ENCODE data around the gene MCM7. TPM values are rescaled to one million over a fixed set of nuclear protein-coding genes. Genes with fewer than 3 reads are reported as not detected.

Gene MCM7
- total and polyA plus RNA-seq, 2 of the 13 experiments (the other 11 are each of a cell fraction or from before 2014, with no cell fraction given), result 84.5 to 214 TPM

- TF ChIP-seq KLF16 (CRISPR knock-in tag; IDR thresholded peaks at IDR 0.05) (peak in 1 of 2 experiments; percentile 97; a peak in 2 of 4 replicates), ZNF530 (CRISPR knock-in tag; IDR thresholded peaks at IDR 0.05; ENCODE audit: low read depth) (no peak), MIER2 (CRISPR knock-in tag; IDR thresholded peaks at IDR 0.05) (no peak), BATF2 (CRISPR knock-in tag; IDR thresholded peaks at IDR 0.05) (no peak), ZNF547 (CRISPR knock-in tag; IDR thresholded peaks at IDR 0.05) (no peak; the same call in 1 of the 2 replicates), CENPBD1 (CRISPR knock-in tag; IDR thresholded peaks at IDR 0.05; ENCODE audit: borderline replicate concordance, low read depth) (no peak), CREB3 (CRISPR knock-in tag; IDR thresholded peaks at IDR 0.05) (peak; percentile 72), STAT6 (CRISPR knock-in tag; IDR thresholded peaks at IDR 0.05; ENCODE audit: borderline replicate concordance) (no peak), ZNF260 (CRISPR knock-in tag; IDR thresholded peaks at IDR 0.05; ENCODE audit: borderline replicate concordance, low read depth) (no peak), ATF5 (CRISPR knock-in tag; IDR thresholded peaks at IDR 0.05; ENCODE audit: low read depth) (no peak), ZBTB37 (CRISPR knock-in tag; IDR thresholded peaks at IDR 0.05) (no peak), ZBTB3 (CRISPR knock-in tag; IDR thresholded peaks at IDR 0.05; ENCODE audit: borderline replicate concordance, low read depth) (no peak), SIN3A (IDR thresholded peaks at IDR 0.05; ENCODE audit: borderline replicate concordance, low read depth, low read length) (peak; percentile 85), CBX2 (IDR thresholded peaks at IDR 0.05; ENCODE audit: low read depth, low read length) (no peak), CBX2 (CRISPR knock-in tag; IDR thresholded peaks at IDR 0.05; ENCODE audit: low read depth) (no peak), ZNF7 (CRISPR knock-in tag; IDR thresholded peaks at IDR 0.05) (no peak; the same call in 1 of the 2 replicates), ZNF451 (CRISPR knock-in tag; IDR thresholded peaks at IDR 0.05) (no peak), IRF2 (CRISPR knock-in tag; IDR thresholded peaks at IDR 0.05) (peak; percentile 31), HNRNPH1 (optimal IDR thresholded peaks at IDR 0.05; ENCODE audit: low read depth, low read length) (no peak), ZKSCAN8 (CRISPR knock-in tag; IDR thresholded peaks at IDR 0.05; ENCODE audit: borderline replicate concordance) (no peak), ZNF121 (CRISPR knock-in tag; IDR thresholded peaks at IDR 0.05) (no peak), ELF3 (CRISPR knock-in tag; IDR thresholded peaks at IDR 0.05) (0 out of 2 replicates have a peak, but pooled peaks have one; percentile 34)
Observed at GRCh38 chr7:100119072-100119969, 18.1 kb upstream of the MCM7 start, which contains the start of the genes CNPY4 and TAF6 (continued).

Measured in HepG2 (cell line).